ENCODE measurements around the gene FOXB1.

- TF ChIP-seq CTCF (optimal IDR thresholded peaks at IDR 0.05 in 1 of 3, IDR thresholded peaks at IDR 0.05 in 1 of 3, conservative IDR thresholded peaks at IDR 0.05 in 1 of 3; ENCODE audit: extremely low read depth in 1 of 3, insufficient read depth in 2 of 3, low read length in 3 of 3): no peak
- TF ChIP-seq EZH2 (IDR thresholded peaks at IDR 0.05; ENCODE audit: low read length): no peak
These were observed 50.4 kb downstream of the FOXB1 start for GRCh38 chr15:60054472-60054871.

Data from keratinocyte (primary cell).